PC-3 (cell line): Measurements from ENCODE around the gene KIAA1217. TPM values are rescaled to one million over a fixed set of nuclear protein-coding genes. Genes with fewer than 3 reads are reported as not detected.

ENCODE experiments used
- ATAC-seq: fragments of 200-7000 bp; cut with Tn5 transposase; 2 replicates; pipeline ENCODE4 v1.9.1; 2020; ENCODE audit warnings: mild to moderate bottlenecking, moderate library complexity
- BruUV-seq: library from RNA; stranded (reverse); fragments of 400-500 nt; replicated peaks from 2 replicates; lab custom pipeline; 2021; lab: Mats Ljungman, UMichigan
- CTCF ChIA-PET: fragments of 300-600 bp; sonication (Branson Sonifier 250); formaldehyde crosslinking; loops from one replicate; lab custom pipeline; 2022; ENCODE audit warnings: antibody characterized with exemption; lab: Charles Lee
- POLR2A ChIA-PET: fragments of 300-600 bp; sonication (Branson Sonifier 250); formaldehyde crosslinking; loops from one replicate; lab custom pipeline; 2022; ENCODE audit warnings: antibody characterized with exemption; ENCODE audit not compliant: unreplicated experiment; lab: Charles Lee
- DNase-seq: peaks from one replicate; pipeline ENCODE4 v3.0.0-alpha.2; 2015
- H2AFZ ChIP-seq: fragments of 300-600 bp; sonication (generic); 2 replicates; pipeline ENCODE4 v1.6.0; 2016; ENCODE audit warnings: antibody characterized with exemption, low read length
- H3F3A ChIP-seq: fragments of 300-600 bp; sonication (generic); one replicate; pipeline ENCODE4 v1.6.0; 2017; ENCODE audit warnings: antibody characterized with exemption, low read length, control low read depth, mild to moderate bottlenecking; ENCODE audit not compliant: unreplicated experiment
- H3K27ac ChIP-seq: fragments of 300-600 bp; sonication (generic); 2 replicates; pipeline ENCODE4 v1.5.1; 2016; ENCODE audit warnings: mild to moderate bottlenecking, low read length
- H3K27me3 ChIP-seq: fragments of 300-600 bp; sonication (generic); 2 replicates; pipeline ENCODE4 v1.6.1; 2016; ENCODE audit warnings: low read length, mixed read lengths
- H3K36me3 ChIP-seq: fragments of 300-600 bp; sonication (generic); 2 replicates; pipeline ENCODE4 v1.6.1; 2016; ENCODE audit warnings: low read depth, mixed run types, low read length, mixed read lengths
- H3K4me1 ChIP-seq: fragments of 300-600 bp; sonication (generic); 2 replicates; pipeline ENCODE4 v1.5.1; 2016; ENCODE audit warnings: low read length; ENCODE audit not compliant: insufficient read depth
- H3K4me2 ChIP-seq: fragments of 300-600 bp; sonication (generic); 2 replicates; pipeline ENCODE4 v1.6.0; 2016; ENCODE audit warnings: low read length
- H3K4me3 ChIP-seq: fragments of 300-600 bp; sonication (generic); 2 replicates; pipeline ENCODE4 v1.5.1; 2016; ENCODE audit warnings: mild to moderate bottlenecking, low read length, mixed read lengths
- H3K79me2 ChIP-seq: fragments of 300-600 bp; sonication (generic); 2 replicates; pipeline ENCODE4 v1.6.1; 2017; ENCODE audit warnings: low read length, mixed read lengths
- H3K9ac ChIP-seq: fragments of 300-600 bp; sonication (generic); 2 replicates; pipeline ENCODE4 v1.6.0; 2016; ENCODE audit warnings: mild to moderate bottlenecking, low read length
- H3K9me2 ChIP-seq: fragments of 300-600 bp; sonication (generic); replicated peaks from 2 replicates; pipeline ENCODE4 v1.6.1; 2016; ENCODE audit warnings: mixed run types, low read length, mixed read lengths
- H3K9me3 ChIP-seq: fragments of 300-600 bp; sonication (generic); 2 replicates; pipeline ENCODE4 v1.6.1; 2016; ENCODE audit warnings: low read length, mixed read lengths
- H4K20me1 ChIP-seq: fragments of 300-600 bp; sonication (generic); 2 replicates; pipeline ENCODE4 v1.6.1; 2016; ENCODE audit warnings: low read length, mixed read lengths
- CTCF ChIP-seq: fragments of 300-600 bp; sonication (generic); conservative IDR thresholded peaks from 2 replicates; pipeline ENCODE4 v1.5.1; 2017; ENCODE audit warnings: antibody characterized with exemption, low read depth, mild to moderate bottlenecking, low read length
- EZH2 ChIP-seq: fragments of 300-600 bp; sonication (generic); IDR thresholded peaks from one replicate; pipeline ENCODE4 v1.6.1; 2017; ENCODE audit warnings: antibody characterized with exemption, mild to moderate bottlenecking, low read length; ENCODE audit not compliant: unreplicated experiment
- EZH2phosphoT487 ChIP-seq: fragments of 300-600 bp; sonication (generic); IDR thresholded peaks from 2 replicates; pipeline ENCODE4 v1.6.1; 2018; ENCODE audit warnings: mild to moderate bottlenecking, antibody characterized with exemption, low read length, borderline replicate concordance
- intact Hi-C: fragments of 100-400 bp; cut with micrococcal nuclease; formaldehyde crosslinking; loops from 2 replicates; pipeline ENCODE4 v1.9.0; 2023
- total RNA-seq: library from RNA; depleted of rRNA; stranded (reverse); fragments of >200 nt; gene quantifications from 2 replicates; pipeline ENCODE4 v1.2.3, GENCODE V29; 2014

Gene KIAA1217
- total RNA-seq, 1 experiment from 2014 or later, result 16.0 TPM

- ATAC-seq (peak; percentile 7; the same call in 1 of the 2 replicates), DNase-seq (peak; percentile 32)
- Histone ChIP-seq H3K79me2 (no peaks in the 10 kb centered on the region), H4K20me1 (no peaks in the 10 kb centered on the region), H3K4me1 (peaks cover 14% of the 10 kb centered on the region), H3F3A (no peaks in the 10 kb centered on the region), H3K27me3 (no peaks in the 10 kb centered on the region), H3K9me3 (no peaks in the 10 kb centered on the region), H3K27ac (no peak overlapping the region), H3K4me2 (no peak overlapping the region), H3K9ac (no peak overlapping the region), H2AFZ (no peak overlapping the region), H3K4me3 (no peak overlapping the region), H3K9me2 (no peaks in the 10 kb centered on the region), H3K36me3 (no peaks in the 10 kb centered on the region)
- ChIA-PET POLR2A (no interaction called here), CTCF (no interaction called here)
- TF ChIP-seq EZH2 (no peak), CTCF (no peak), EZH2phosphoT487 (no peak)
- no TSS peak for BruUV-seq
- intact Hi-C loops, result no loop called here
Measured at GRCh38 chr10:24553051-24553612, 344.2 kb downstream of the KIAA1217 start.

- TF ChIP-seq EZH2, result no peak
- TF ChIP-seq EZH2phosphoT487, result no peak
- TF ChIP-seq CTCF, result no peak
- Histone ChIP-seq H3K9ac (no peak overlapping the region), H2AFZ (no peak overlapping the region), H3K4me2 (no peak overlapping the region), H3K27ac (no peak overlapping the region), H3K27me3 (no peaks in the 10 kb centered on the region), H3K4me3 (no peak overlapping the region), H3F3A (no peaks in the 10 kb centered on the region), H3K9me3 (no peaks in the 10 kb centered on the region), H3K4me1 (peaks cover 14% of the 10 kb centered on the region), H4K20me1 (no peaks in the 10 kb centered on the region), H3K9me2 (no peaks in the 10 kb centered on the region), H3K36me3 (no peaks in the 10 kb centered on the region), H3K79me2 (no peaks in the 10 kb centered on the region)
- DNase-seq, result no peak
- POLR2A ChIA-PET, result no interaction called here
- intact Hi-C loops, result no loop called here
- BruUV-seq, result no TSS peak
- ATAC-seq, result no peak
- CTCF ChIA-PET, result no interaction called here
Measured at GRCh38 chr10:24554036-24554435, 345.1 kb downstream of the KIAA1217 start.

GRCh38 chr10:24556126-24556749, 347.3 kb downstream of the KIAA1217 start:
- H3K4me3 ChIP-seq, result no peak overlapping the region
- no peaks in the 10 kb centered on the region for H3F3A ChIP-seq
- no peaks in the 10 kb centered on the region for H4K20me1 ChIP-seq
- TF ChIP-seq EZH2, result no peak
- TF ChIP-seq CTCF, result no peak
- TF ChIP-seq EZH2phosphoT487, result no peak
- intact Hi-C loops, result no loop called here
- no peaks in the 10 kb centered on the region for H3K9me2 ChIP-seq
- H3K27me3 ChIP-seq, result no peaks in the 10 kb centered on the region
- DNase-seq (no peak), ATAC-seq (no peak)
- ChIA-PET POLR2A (no interaction called here), CTCF (no interaction called here)
- no peak overlapping the region for H3K4me2 ChIP-seq
- peaks cover 12% of the 10 kb centered on the region for H3K4me1 ChIP-seq
- H3K36me3 ChIP-seq, result no peaks in the 10 kb centered on the region
- H2AFZ ChIP-seq, result no peak overlapping the region
- BruUV-seq, result no TSS peak
- H3K27ac ChIP-seq, result no peak overlapping the region
- H3K9ac ChIP-seq, result no peak overlapping the region
- no peaks in the 10 kb centered on the region for H3K9me3 ChIP-seq
- H3K79me2 ChIP-seq, result no peaks in the 10 kb centered on the region
